IMR-90 (cell line): ENCODE data around the gene JAK1. TPM values are rescaled to one million over a fixed set of nuclear protein-coding genes. Genes with fewer than 3 reads are reported as not detected.
A peak's percentile ranks its signal among the peaks of the same experiment; 100 is the strongest.

ENCODE experiments used
- ATAC-seq: fragments of 200-7000 bp; cut with Tn5 transposase; 2 replicates; pipeline ENCODE4 v1.9.1; 2020; ENCODE audit warnings: low read depth, mild to moderate bottlenecking, moderate library complexity
- BruUV-seq: library from RNA; stranded (reverse); fragments of 400-500 nt; replicated peaks from 2 replicates; lab custom pipeline; 2021; lab: Mats Ljungman, UMichigan
- CTCF ChIA-PET: fragments of 300-600 bp; formaldehyde crosslinking; extraction: SDS; loops from one replicate; lab custom pipeline; 2021; ENCODE audit warnings: antibody characterized with exemption; lab: Yijun Ruan, JAX
- POLR2A ChIA-PET: fragments of 300-600 bp; sonication (Branson Sonifier 250); formaldehyde crosslinking; loops from one replicate; lab custom pipeline; 2022; ENCODE audit warnings: antibody characterized with exemption; ENCODE audit not compliant: unreplicated experiment; lab: Charles Lee
- DNase-seq: peaks from one replicate; pipeline ENCODE4 v3.0.0; 2013
- H2AFZ ChIP-seq: replicated peaks from 2 replicates; pipeline ENCODE3; 2013; ENCODE audit warnings: low read length, mild to moderate bottlenecking; ENCODE audit not compliant: poor library complexity
- H2AK5ac ChIP-seq: 2 replicates; pipeline ENCODE4 v1.6.1; 2013; ENCODE audit warnings: low read depth, low read length, inconsistent platforms
- H2AK9ac ChIP-seq: replicated peaks from 2 replicates; pipeline ENCODE3; 2013; ENCODE audit warnings: mild to moderate bottlenecking, low read depth, low read length, moderate library complexity; ENCODE audit not compliant: poor library complexity
- H2BK120ac ChIP-seq: 2 replicates; pipeline ENCODE4 v1.6.1; 2013; ENCODE audit warnings: low read depth, low read length, inconsistent platforms
- H2BK15ac ChIP-seq: 3 replicates; pipeline ENCODE4 v1.6.1; 2013; ENCODE audit warnings: low read depth, low read length, inconsistent platforms
- H2BK20ac ChIP-seq: 2 replicates; pipeline ENCODE4 v1.6.1; 2013; ENCODE audit warnings: low read depth, mild to moderate bottlenecking, inconsistent platforms, low read length, moderate library complexity
- H2BK5ac ChIP-seq: 2 replicates; pipeline ENCODE4 v1.6.1; 2013; ENCODE audit warnings: mild to moderate bottlenecking, low read depth, low read length, inconsistent platforms; ENCODE audit not compliant: poor library complexity, severe bottlenecking
- H3K14ac ChIP-seq: replicated peaks from 2 replicates; pipeline ENCODE4 v1.6.1; 2013; ENCODE audit warnings: low read depth, low read length, inconsistent platforms
- H3K18ac ChIP-seq: 2 replicates; pipeline ENCODE4 v1.6.1; 2013; ENCODE audit warnings: low read depth, low read length, control low read depth
- H3K23ac ChIP-seq: 2 replicates; pipeline ENCODE4 v1.6.1; 2013; ENCODE audit warnings: low read depth, low read length, inconsistent platforms
- H3K27ac ChIP-seq: 2 replicates; pipeline ENCODE4 v1.5.1; 2013; ENCODE audit warnings: mild to moderate bottlenecking, control low read depth, low read length; ENCODE audit not compliant: insufficient read depth
- H3K27me3 ChIP-seq: 2 replicates; pipeline ENCODE4 v1.6.1; 2013; ENCODE audit warnings: low read length; ENCODE audit not compliant: control insufficient read depth, insufficient read depth
- H3K36me3 ChIP-seq: 2 replicates; pipeline ENCODE4 v1.6.1; 2013; ENCODE audit warnings: low read length, mixed read lengths; ENCODE audit not compliant: control insufficient read depth, insufficient read depth
- H3K4ac ChIP-seq: 2 replicates; pipeline ENCODE4 v1.6.1; 2013; ENCODE audit warnings: low read depth, low read length, inconsistent platforms
- H3K4me1 ChIP-seq: 2 replicates; pipeline ENCODE4 v1.6.1; 2013; ENCODE audit warnings: low read length, mixed read lengths; ENCODE audit not compliant: control insufficient read depth, insufficient read depth
- H3K4me2 ChIP-seq: 2 replicates; pipeline ENCODE4 v1.6.1; 2013; ENCODE audit warnings: low read depth, mild to moderate bottlenecking, control low read depth, low read length, moderate library complexity
- H3K4me3 ChIP-seq: 2 replicates; pipeline ENCODE4 v1.5.1; 2013; ENCODE audit warnings: low read depth, mild to moderate bottlenecking, control low read depth, low read length, moderate library complexity; ENCODE audit not compliant: insufficient read depth
- H3K56ac ChIP-seq: 2 replicates; pipeline ENCODE4 v1.6.1; 2013; ENCODE audit warnings: low read length, inconsistent platforms; ENCODE audit not compliant: insufficient read depth; ENCODE audit errors: extremely low read depth
- H3K79me1 ChIP-seq, 2 experiments: 2 replicates each; pipeline ENCODE4 v1.6.1; 2013; ENCODE audit warnings: low read length in 2 of 2, inconsistent platforms in 1 of 2, low read depth in 1 of 2
- H3K9ac ChIP-seq: 2 replicates; pipeline ENCODE4 v1.6.1; 2013; ENCODE audit warnings: low read depth, low read length, control low read depth
- H3K9me1 ChIP-seq: 2 replicates; pipeline ENCODE4 v1.6.1; 2013; ENCODE audit warnings: low read length, inconsistent platforms; ENCODE audit not compliant: insufficient read depth
- H3K9me3 ChIP-seq: 2 replicates; pipeline ENCODE4 v1.6.1; 2013; ENCODE audit warnings: low read length; ENCODE audit not compliant: control insufficient read depth, insufficient read depth
- H4K20me1 ChIP-seq: 2 replicates; pipeline ENCODE4 v1.6.1; 2013; ENCODE audit warnings: low read length, inconsistent platforms; ENCODE audit not compliant: insufficient read depth
- H4K5ac ChIP-seq: 2 replicates; pipeline ENCODE4 v1.6.1; 2013; ENCODE audit warnings: mild to moderate bottlenecking, low read depth, low read length, control low read depth
- H4K8ac ChIP-seq, 2 experiments: 2 replicates each; pipeline ENCODE4 v1.6.1; 2013; ENCODE audit warnings: low read depth in 2 of 2, low read length in 2 of 2, control low read depth in 1 of 2, inconsistent platforms in 1 of 2
- H4K91ac ChIP-seq: 2 replicates; pipeline ENCODE4 v1.6.1; 2013; ENCODE audit warnings: low read depth, low read length, inconsistent platforms; ENCODE audit not compliant: insufficient read depth
- BHLHE40 ChIP-seq: fragments of 150-350 bp; IDR thresholded peaks from 2 replicates; pipeline ENCODE4 v1.6.1; 2016; ENCODE audit warnings: mild to moderate bottlenecking, low read depth, low read length
- CEBPB ChIP-seq: IDR thresholded peaks from 2 replicates; pipeline ENCODE4 v1.6.1; 2012; ENCODE audit warnings: low read depth, low read length, improper control_type of control experiment
- CHD1 ChIP-seq: IDR thresholded peaks from 2 replicates; pipeline ENCODE4 v1.6.1; 2012; ENCODE audit warnings: low read depth, low read length, improper control_type of control experiment
- FOS ChIP-seq: fragments of 150-350 bp; IDR thresholded peaks from 2 replicates; pipeline ENCODE4 v1.6.1; 2016; ENCODE audit warnings: low read depth, low read length
- MAFK ChIP-seq: IDR thresholded peaks from 2 replicates; pipeline ENCODE4 v1.6.1; 2012; ENCODE audit warnings: low read depth, low read length, improper control_type of control experiment
- MAZ ChIP-seq: IDR thresholded peaks from 2 replicates; pipeline ENCODE4 v1.6.1; 2012; ENCODE audit warnings: low read depth, mild to moderate bottlenecking, low read length, improper control_type of control experiment, moderate library complexity, borderline replicate concordance
- MXI1 ChIP-seq: IDR thresholded peaks from 2 replicates; pipeline ENCODE4 v1.6.1; 2012; ENCODE audit warnings: low read depth, mild to moderate bottlenecking, low read length, moderate library complexity, borderline replicate concordance
- NFE2L2 ChIP-seq: fragments of 150-350 bp; IDR thresholded peaks from 2 replicates; pipeline ENCODE4 v1.6.1; 2016; ENCODE audit warnings: low read depth, mild to moderate bottlenecking, low read length
- POLR2A ChIP-seq: IDR thresholded peaks from 2 replicates; pipeline ENCODE4 v1.6.1; 2012; ENCODE audit warnings: mild to moderate bottlenecking, low read depth, low read length
- RAD21 ChIP-seq: IDR thresholded peaks from 2 replicates; pipeline ENCODE4 v1.6.1; 2012; ENCODE audit warnings: low read length, improper control_type of control experiment
- RCOR1 ChIP-seq: IDR thresholded peaks from 2 replicates; pipeline ENCODE4 v1.6.1; 2012; ENCODE audit warnings: mild to moderate bottlenecking, low read length, improper control_type of control experiment; ENCODE audit not compliant: insufficient replicate concordance
- RFX5 ChIP-seq: IDR thresholded peaks from 2 replicates; pipeline ENCODE4 v1.8.0; 2012; ENCODE audit warnings: low read depth, mild to moderate bottlenecking, low read length, moderate library complexity
- SMC3 ChIP-seq: fragments of 150-350 bp; IDR thresholded peaks from 2 replicates; pipeline ENCODE4 v1.6.1; 2016; ENCODE audit warnings: low read depth, mild to moderate bottlenecking, antibody characterized with exemption, low read length, moderate library complexity
- WGBS, 2 experiments: methylation state at CpG; one replicate each; pipeline versions ENCODE4 v1.1.5 to v1.1.7; 2013; ENCODE audit warnings: missing lambda C conversion rate in 2 of 2; ENCODE audit not compliant: insufficient read length in 1 of 2; ENCODE audit errors: extremely low coverage in 2 of 2; 5-methylcytosine and 5-hydroxymethylcytosine counted together
- dilution Hi-C: fragments of 300-500 bp; cut with HindIII; formaldehyde crosslinking; loops from one replicate; pipeline ENCODE4 v1.14.3; 2018; ENCODE audit warnings: low sequenced_read_pairs; ENCODE audit not compliant: unreplicated experiment
- in situ Hi-C: fragments of 300-500 bp; cut with MboI; formaldehyde crosslinking; loops from 3 replicates; pipeline ENCODE4 v1.14.3; 2019; ENCODE audit warnings: low sequenced_read_pairs, inconsistent platforms, mixed read lengths
- intact Hi-C: fragments of 100-400 bp; cut with micrococcal nuclease; formaldehyde crosslinking; loops from 2 replicates; pipeline ENCODE4 v1.10.0; 2022
- polyA plus RNA-seq, 3 experiments: library from polyadenylated mRNA; depleted of rRNA; stranded (reverse); fragments of >200 nt; gene quantifications; 2 replicates each; pipeline ENCODE4 v1.2.3, GENCODE V29; 2012; ENCODE audit warnings: low replicate concordance in 1 of 3
- total RNA-seq: library from RNA; depleted of rRNA; stranded (reverse); fragments of >200 nt; gene quantifications from 2 replicates; pipeline ENCODE4 v1.2.3, GENCODE V29; 2012
- TF ChIP-seq, protein P1 (sequence below): fragments of 150-350 bp; IDR thresholded peaks from 2 replicates; pipeline ENCODE4 v1.6.1; 2017; ENCODE audit warnings: mild to moderate bottlenecking, antibody characterized with exemption, low read length, low read depth
- TF ChIP-seq, protein P2 (sequence below): fragments of 150-350 bp; IDR thresholded peaks from 2 replicates; pipeline ENCODE4 v1.6.1; 2016; ENCODE audit warnings: low read depth, mild to moderate bottlenecking, low read length, moderate library complexity, borderline replicate concordance
- TF ChIP-seq, protein P3 (sequence below): conservative IDR thresholded peaks from 2 replicates; pipeline ENCODE4 v1.5.1; 2012; ENCODE audit warnings: mild to moderate bottlenecking, low read depth, low read length, improper control_type of control experiment

Gene JAK1
- total and polyA plus RNA-seq, 2 of the 4 experiments (the other 2 are of a cell fraction), result 76.9 to 103 TPM

DNA sequence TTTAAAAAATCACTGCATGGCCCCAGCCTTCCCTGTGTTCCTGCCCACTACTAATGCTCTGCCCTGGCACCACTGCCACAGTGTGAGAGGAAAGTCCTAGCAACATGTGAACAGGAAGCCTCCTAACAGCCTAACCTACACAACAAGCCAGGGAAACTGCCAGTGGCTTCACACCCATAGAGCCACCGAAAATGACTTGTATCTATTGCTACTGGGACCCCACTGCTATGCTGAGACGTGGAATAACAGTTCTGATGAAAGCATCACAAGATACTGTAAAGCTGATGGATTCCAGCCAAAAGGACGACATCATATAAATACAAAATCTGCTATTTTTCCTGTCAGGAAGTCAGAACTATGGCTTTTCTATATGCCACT, 74.9 kb downstream of the JAK1 start:
- CTCF ChIA-PET, result no interaction called here
- H3K27ac ChIP-seq, result no peak overlapping the region
- H2BK15ac ChIP-seq, result no peak overlapping the region
- TF ChIP-seq, protein P1, sequence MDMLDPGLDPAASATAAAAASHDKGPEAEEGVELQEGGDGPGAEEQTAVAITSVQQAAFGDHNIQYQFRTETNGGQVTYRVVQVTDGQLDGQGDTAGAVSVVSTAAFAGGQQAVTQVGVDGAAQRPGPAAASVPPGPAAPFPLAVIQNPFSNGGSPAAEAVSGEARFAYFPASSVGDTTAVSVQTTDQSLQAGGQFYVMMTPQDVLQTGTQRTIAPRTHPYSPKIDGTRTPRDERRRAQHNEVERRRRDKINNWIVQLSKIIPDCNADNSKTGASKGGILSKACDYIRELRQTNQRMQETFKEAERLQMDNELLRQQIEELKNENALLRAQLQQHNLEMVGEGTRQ, result no peak
- no peak for TF ChIP-seq CHD1
- TF ChIP-seq POLR2A, result no peak
- no peak for TF ChIP-seq RCOR1
- TF ChIP-seq MXI1, result no peak
- TF ChIP-seq SMC3, result no peak
- TF ChIP-seq MAZ, result no peak
- TF ChIP-seq, protein P2, sequence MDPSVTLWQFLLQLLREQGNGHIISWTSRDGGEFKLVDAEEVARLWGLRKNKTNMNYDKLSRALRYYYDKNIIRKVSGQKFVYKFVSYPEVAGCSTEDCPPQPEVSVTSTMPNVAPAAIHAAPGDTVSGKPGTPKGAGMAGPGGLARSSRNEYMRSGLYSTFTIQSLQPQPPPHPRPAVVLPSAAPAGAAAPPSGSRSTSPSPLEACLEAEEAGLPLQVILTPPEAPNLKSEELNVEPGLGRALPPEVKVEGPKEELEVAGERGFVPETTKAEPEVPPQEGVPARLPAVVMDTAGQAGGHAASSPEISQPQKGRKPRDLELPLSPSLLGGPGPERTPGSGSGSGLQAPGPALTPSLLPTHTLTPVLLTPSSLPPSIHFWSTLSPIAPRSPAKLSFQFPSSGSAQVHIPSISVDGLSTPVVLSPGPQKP, result no peak
- TF ChIP-seq RFX5, result no peak
- TF ChIP-seq, protein P3, sequence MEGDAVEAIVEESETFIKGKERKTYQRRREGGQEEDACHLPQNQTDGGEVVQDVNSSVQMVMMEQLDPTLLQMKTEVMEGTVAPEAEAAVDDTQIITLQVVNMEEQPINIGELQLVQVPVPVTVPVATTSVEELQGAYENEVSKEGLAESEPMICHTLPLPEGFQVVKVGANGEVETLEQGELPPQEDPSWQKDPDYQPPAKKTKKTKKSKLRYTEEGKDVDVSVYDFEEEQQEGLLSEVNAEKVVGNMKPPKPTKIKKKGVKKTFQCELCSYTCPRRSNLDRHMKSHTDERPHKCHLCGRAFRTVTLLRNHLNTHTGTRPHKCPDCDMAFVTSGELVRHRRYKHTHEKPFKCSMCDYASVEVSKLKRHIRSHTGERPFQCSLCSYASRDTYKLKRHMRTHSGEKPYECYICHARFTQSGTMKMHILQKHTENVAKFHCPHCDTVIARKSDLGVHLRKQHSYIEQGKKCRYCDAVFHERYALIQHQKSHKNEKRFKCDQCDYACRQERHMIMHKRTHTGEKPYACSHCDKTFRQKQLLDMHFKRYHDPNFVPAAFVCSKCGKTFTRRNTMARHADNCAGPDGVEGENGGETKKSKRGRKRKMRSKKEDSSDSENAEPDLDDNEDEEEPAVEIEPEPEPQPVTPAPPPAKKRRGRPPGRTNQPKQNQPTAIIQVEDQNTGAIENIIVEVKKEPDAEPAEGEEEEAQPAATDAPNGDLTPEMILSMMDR, result no peak
- no peak for TF ChIP-seq CEBPB
- TF ChIP-seq NFE2L2, result no peak
- TF ChIP-seq RAD21, result no peak
- no peak for TF ChIP-seq BHLHE40
- TF ChIP-seq FOS, result no peak
- TF ChIP-seq MAFK, result no peak
- H3K23ac ChIP-seq, result peak overlapping the region; percentile 79; the same call in 1 of the 2 replicates
- H4K8ac ChIP-seq, result no peak overlapping the region
- peaks cover 42 to 81% of the 10 kb centered on the region in 2 experiments for H3K79me1 ChIP-seq
- no peak overlapping the region for H3K4me2 ChIP-seq
- no peak overlapping the region for H3K4me3 ChIP-seq
- in situ Hi-C loops (no loop called here), intact Hi-C loops (no loop called here), dilution Hi-C loops (no loop called here)
- H3K18ac ChIP-seq, result no peak overlapping the region
- H3K4ac ChIP-seq, result peak overlapping the region; percentile 34; the same call in 1 of the 2 replicates
- H4K91ac ChIP-seq, result no peak overlapping the region
- no peak overlapping the region for H2BK20ac ChIP-seq
- H3K4me1 ChIP-seq, result peaks cover 8% of the 10 kb centered on the region; the same call in 1 of the 2 replicates
- ATAC-seq, result peak; percentile 30; the same call in 1 of the 2 replicates
- peaks cover 73% of the 10 kb centered on the region for H4K20me1 ChIP-seq
- no peaks in the 10 kb centered on the region for H3K36me3 ChIP-seq
- H2BK120ac ChIP-seq, result no peak overlapping the region
- POLR2A ChIA-PET, result no interaction called here
- no peak overlapping the region for H3K56ac ChIP-seq
- H2AFZ ChIP-seq, result no peak overlapping the region
- no peak overlapping the region for H2AK9ac ChIP-seq
- no peak overlapping the region for H3K9ac ChIP-seq
- no CpG with 5 or more reads among the region's 3 CpGs for WGBS, 2 experiments
- peaks cover 25% of the 10 kb centered on the region; the same call in 1 of the 2 replicates for H3K9me1 ChIP-seq
- H3K27me3 ChIP-seq, result no peaks in the 10 kb centered on the region
- DNase-seq, result peak; percentile 57
- H3K14ac ChIP-seq, result peak overlapping the region; percentile 55
- no peaks in the 10 kb centered on the region for H3K9me3 ChIP-seq
- no peak overlapping the region for H2BK5ac ChIP-seq
- BruUV-seq, result no TSS peak
- H2AK5ac ChIP-seq, result no peak overlapping the region
- H4K5ac ChIP-seq, result no peak overlapping the region
